Vagina (tissue), 2 donors: ENCODE results near the gene ELL2.

ENCODE experiments used
- POLR2A ChIP-seq, 2 donors: fragments of 450-650 bp; IDR thresholded peaks; one replicate each; pipeline ENCODE4 v1.6.1; 2017; ENCODE audit warnings: antibody characterized with exemption in 2 of 2, mild to moderate bottlenecking in 2 of 2, moderate library complexity in 2 of 2
- POLR2AphosphoS5 ChIP-seq, 2 donors: sonication (generic); formaldehyde crosslinking; IDR thresholded peaks; one replicate each; pipeline ENCODE4 v1.9.0; 2017; ENCODE audit warnings: antibody characterized with exemption in 2 of 2, mild to moderate bottlenecking in 2 of 2, low read depth in 1 of 2; ENCODE audit not compliant: insufficient read depth in 1 of 2
- TF ChIP-seq, protein P1 (sequence below), 3 experiments: fragments of 450-650 bp in 2 of 3; fragments of 200-600 bp in 1 of 3; sonication (generic) in 1 of 3; IDR thresholded peaks; one replicate each; pipeline ENCODE4 v1.5.1; 2017 to 2019; ENCODE audit warnings: antibody characterized with exemption in 3 of 3, mild to moderate bottlenecking in 2 of 3, moderate library complexity in 2 of 3

GRCh38 chr5:95848701-95849100 is 113.0 kb downstream of the ELL2 start:
- TF ChIP-seq, protein P1, sequence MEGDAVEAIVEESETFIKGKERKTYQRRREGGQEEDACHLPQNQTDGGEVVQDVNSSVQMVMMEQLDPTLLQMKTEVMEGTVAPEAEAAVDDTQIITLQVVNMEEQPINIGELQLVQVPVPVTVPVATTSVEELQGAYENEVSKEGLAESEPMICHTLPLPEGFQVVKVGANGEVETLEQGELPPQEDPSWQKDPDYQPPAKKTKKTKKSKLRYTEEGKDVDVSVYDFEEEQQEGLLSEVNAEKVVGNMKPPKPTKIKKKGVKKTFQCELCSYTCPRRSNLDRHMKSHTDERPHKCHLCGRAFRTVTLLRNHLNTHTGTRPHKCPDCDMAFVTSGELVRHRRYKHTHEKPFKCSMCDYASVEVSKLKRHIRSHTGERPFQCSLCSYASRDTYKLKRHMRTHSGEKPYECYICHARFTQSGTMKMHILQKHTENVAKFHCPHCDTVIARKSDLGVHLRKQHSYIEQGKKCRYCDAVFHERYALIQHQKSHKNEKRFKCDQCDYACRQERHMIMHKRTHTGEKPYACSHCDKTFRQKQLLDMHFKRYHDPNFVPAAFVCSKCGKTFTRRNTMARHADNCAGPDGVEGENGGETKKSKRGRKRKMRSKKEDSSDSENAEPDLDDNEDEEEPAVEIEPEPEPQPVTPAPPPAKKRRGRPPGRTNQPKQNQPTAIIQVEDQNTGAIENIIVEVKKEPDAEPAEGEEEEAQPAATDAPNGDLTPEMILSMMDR (IDR thresholded peaks at IDR 0.05): no peak
- TF ChIP-seq POLR2A (IDR thresholded peaks at IDR 0.05) (no peak), POLR2AphosphoS5 (IDR thresholded peaks at IDR 0.05; ENCODE audit: insufficient read depth in 1 of 2, low read depth in 1 of 2) (no peak)
